Measurements from ENCODE around the gene HIC1. TPM values are rescaled to one million over a fixed set of nuclear protein-coding genes. Genes with fewer than 3 reads are reported as not detected.

The HIC1 gene
- total and polyA plus RNA-seq, 2 of the 4 experiments (the other 2 are of a cell fraction), result 10.4 to 23.0 TPM

- Histone ChIP-seq H3K4me2 (ENCODE audit: low read depth, low read length) (no peak overlapping the region), H3K4ac (ENCODE audit: low read depth, low read length) (no peak overlapping the region), H2BK20ac (ENCODE audit: low read depth, low read length) (no peak overlapping the region), H3K9me3 (ENCODE audit: control insufficient read depth, insufficient read depth, low read length) (peaks cover 2% of the 10 kb centered on the region; the same call in 1 of the 2 replicates), H3K56ac (ENCODE audit: extremely low read depth, insufficient read depth, low read length) (no peak overlapping the region), H3K9me1 (ENCODE audit: insufficient read depth, low read length) (no peaks in the 10 kb centered on the region), H3K23ac (ENCODE audit: low read depth, low read length) (no peak overlapping the region), H2AK9ac (replicated peaks; ENCODE audit: low read depth, low read length, poor library complexity) (no peak overlapping the region), H2BK5ac (ENCODE audit: low read depth, low read length, poor library complexity, severe bottlenecking) (no peak overlapping the region), H4K91ac (ENCODE audit: insufficient read depth, low read depth, low read length) (no peak overlapping the region), H4K5ac (ENCODE audit: low read depth, low read length) (no peak overlapping the region), H2BK15ac (ENCODE audit: low read depth, low read length) (no peak overlapping the region), H3K27ac (ENCODE audit: insufficient read depth, low read length) (no peak overlapping the region), H3K18ac (ENCODE audit: low read depth, low read length) (no peak overlapping the region), H3K79me1 (ENCODE audit: low read depth in 1 of 2, low read length in 2 of 2) (no peaks in the 10 kb centered on the region), H3K36me3 (ENCODE audit: control insufficient read depth, insufficient read depth, low read length) (no peaks in the 10 kb centered on the region), H4K8ac (ENCODE audit: low read depth in 2 of 2, low read length in 2 of 2) (no peak overlapping the region), H2BK120ac (ENCODE audit: low read depth, low read length) (no peak overlapping the region), H3K9ac (ENCODE audit: low read depth, low read length) (no peak overlapping the region), H3K27me3 (ENCODE audit: control insufficient read depth, insufficient read depth, low read length) (peaks cover 45% of the 10 kb centered on the region), H3K4me1 (ENCODE audit: control insufficient read depth, insufficient read depth, low read length) (peaks cover 8% of the 10 kb centered on the region; the same call in 1 of the 2 replicates), H4K20me1 (ENCODE audit: insufficient read depth, low read length) (no peaks in the 10 kb centered on the region; the same call in 1 of the 2 replicates), H3K4me3 (ENCODE audit: insufficient read depth, low read depth, low read length) (no peak overlapping the region), H3K14ac (replicated peaks; ENCODE audit: low read depth, low read length) (no peak overlapping the region; the same call in 1 of the 2 replicates), H2AK5ac (ENCODE audit: low read depth, low read length) (no peak overlapping the region), H2AFZ (replicated peaks; ENCODE audit: low read length, poor library complexity) (no peak overlapping the region)
- dilution Hi-C loops (cut with HindIII; ENCODE audit: low sequenced_read_pairs, unreplicated experiment), result no loop called here
- no CpG with 5 or more reads among the region's 1 CpG for WGBS, 2 experiments (ENCODE audit: extremely low coverage in 2 of 2, insufficient read length in 1 of 2)
- POLR2A ChIA-PET (ENCODE audit: unreplicated experiment), result no interaction called here
- ATAC-seq (ENCODE audit: low read depth) (no peak), DNase-seq (no peak)
- intact Hi-C loops (cut with micrococcal nuclease), result no loop called here
- CTCF ChIA-PET, result interaction anchor here (1.3 kb wide), 1 partner anchor 105 kb away, joined by 3 read pairs; no protein-coding TSS in a partner anchor
- in situ Hi-C loops (cut with MboI; ENCODE audit: low sequenced_read_pairs), result no loop called here
- TF ChIP-seq FOS (IDR thresholded peaks at IDR 0.05; ENCODE audit: low read depth, low read length) (no peak), RAD21 (IDR thresholded peaks at IDR 0.05; ENCODE audit: low read length) (no peak), MXI1 (IDR thresholded peaks at IDR 0.05; ENCODE audit: borderline replicate concordance, low read depth, low read length) (no peak), USF2 (IDR thresholded peaks at IDR 0.05; ENCODE audit: low read depth, low read length) (no peak)
- no TSS peak for BruUV-seq (replicated peaks)
These were observed 40.9 kb upstream of the HIC1 start for GRCh38 chr17:2013994-2014317.
